Measurements from ENCODE around the gene PTTG1IP. TPM values are rescaled to one million over a fixed set of nuclear protein-coding genes. Genes with fewer than 3 reads are reported as not detected.

Gene PTTG1IP
- total and polyA plus RNA-seq, 4 donors = 163 to 235 (median 222) TPM

GRCh38 chr21:44847261-44848056 is 26.0 kb downstream of the PTTG1IP start:
- no peaks in the 10 kb centered on the region for H3K9me3 ChIP-seq (ENCODE audit: control insufficient read depth, insufficient read depth, low read length)
- no peak for DNase-seq (ENCODE audit: low read depth in 4 of 6, low spot score in 6 of 6)
- 79% methylated on average over 24 of the region's 24 CpGs for WGBS (ENCODE audit: insufficient coverage)

GRCh38 chr21:44846485-44847260 is 26.8 kb downstream of the PTTG1IP start:
- peak in 3 of 6 donors; percentile 24 to 79 (median 62) for DNase-seq (ENCODE audit: low read depth in 4 of 6, low spot score in 6 of 6)
- Histone ChIP-seq H3K4me3 (ENCODE audit: low read depth, low read length) (no peak overlapping the region), H3K9me3 (ENCODE audit: control insufficient read depth, insufficient read depth, low read length) (no peaks in the 10 kb centered on the region), H3K27ac (ENCODE audit: low read depth, low read length) (no peak overlapping the region), H3K4me1 (ENCODE audit: control insufficient read depth, insufficient read depth, low read length) (peaks cover 20% of the 10 kb centered on the region), H3K27me3 (ENCODE audit: control insufficient read depth, insufficient read depth, low read length) (peaks cover 4% of the 10 kb centered on the region), H3K36me3 (ENCODE audit: control insufficient read depth, insufficient read depth, low read length) (peaks cover 42% of the 10 kb centered on the region)
- WGBS (ENCODE audit: insufficient coverage) = 33% methylated on average over 27 of the region's 27 CpGs

More at GRCh38 chr21:44847261-44848056, 26.0 kb downstream of the PTTG1IP start:
- Histone ChIP-seq H3K27me3 (ENCODE audit: control insufficient read depth, insufficient read depth, low read length) (peaks cover 4% of the 10 kb centered on the region), H3K27ac (ENCODE audit: low read depth, low read length) (no peak overlapping the region), H3K4me3 (ENCODE audit: low read depth, low read length) (no peak overlapping the region), H3K36me3 (ENCODE audit: control insufficient read depth, insufficient read depth, low read length) (peaks cover 46% of the 10 kb centered on the region), H3K4me1 (ENCODE audit: control insufficient read depth, insufficient read depth, low read length) (peaks cover 20% of the 10 kb centered on the region)

- Histone ChIP-seq H3K27ac (ENCODE audit: low read depth, low read length) (no peak overlapping the region), H3K4me1 (ENCODE audit: control insufficient read depth, insufficient read depth, low read length) (peaks cover 20% of the 10 kb centered on the region), H3K27me3 (ENCODE audit: control insufficient read depth, insufficient read depth, low read length) (peaks cover 4% of the 10 kb centered on the region), H3K36me3 (ENCODE audit: control insufficient read depth, insufficient read depth, low read length) (peaks cover 39% of the 10 kb centered on the region), H3K9me3 (ENCODE audit: control insufficient read depth, insufficient read depth, low read length) (no peaks in the 10 kb centered on the region), H3K4me3 (ENCODE audit: low read depth, low read length) (peak overlapping the region; percentile 35)
- DNase-seq (ENCODE audit: low read depth in 4 of 6, low spot score in 6 of 6) = no peak
- 67% methylated on average over 1 of the region's 1 CpG for WGBS (ENCODE audit: insufficient coverage)
Measured at GRCh38 chr21:44846224-44846484, 27.3 kb downstream of the PTTG1IP start.

- H3K9me3 ChIP-seq (ENCODE audit: control insufficient read depth, insufficient read depth, low read length) = no peaks in the 10 kb centered on the region
- peaks cover 35% of the 10 kb centered on the region for H3K36me3 ChIP-seq (ENCODE audit: control insufficient read depth, insufficient read depth, low read length)
- peaks cover 20% of the 10 kb centered on the region for H3K4me1 ChIP-seq (ENCODE audit: control insufficient read depth, insufficient read depth, low read length)
- no peak overlapping the region for H3K27ac ChIP-seq (ENCODE audit: low read depth, low read length)
- peak overlapping the region; percentile 35 for H3K4me3 ChIP-seq (ENCODE audit: low read depth, low read length)
- WGBS (ENCODE audit: insufficient coverage) = 12% methylated on average over 32 of the region's 34 CpGs
- H3K27me3 ChIP-seq (ENCODE audit: control insufficient read depth, insufficient read depth, low read length) = peaks cover 4% of the 10 kb centered on the region
- peak in 2 of 6 donors; percentile 7 to 44 for DNase-seq (ENCODE audit: low read depth in 4 of 6, low spot score in 6 of 6)
Measured at GRCh38 chr21:44845418-44846223, 27.9 kb downstream of the PTTG1IP start.

GRCh38 chr21:44844256-44844655 is 29.2 kb downstream of the PTTG1IP start:
- no peaks in the 10 kb centered on the region for H3K9me3 ChIP-seq (ENCODE audit: control insufficient read depth, insufficient read depth, low read length)
- no peak for DNase-seq (ENCODE audit: low read depth in 4 of 6, low spot score in 6 of 6)
- H3K27ac ChIP-seq (ENCODE audit: low read depth, low read length) = no peak overlapping the region
- H3K4me3 ChIP-seq (ENCODE audit: low read depth, low read length) = no peak overlapping the region
- peaks cover 20% of the 10 kb centered on the region for H3K4me1 ChIP-seq (ENCODE audit: control insufficient read depth, insufficient read depth, low read length)
- H3K27me3 ChIP-seq (ENCODE audit: control insufficient read depth, insufficient read depth, low read length) = peaks cover 4% of the 10 kb centered on the region
- 53% methylated on average over 14 of the region's 16 CpGs for WGBS (ENCODE audit: insufficient coverage)
- H3K36me3 ChIP-seq (ENCODE audit: control insufficient read depth, insufficient read depth, low read length) = peaks cover 23% of the 10 kb centered on the region

- peaks cover 20% of the 10 kb centered on the region for H3K4me1 ChIP-seq (ENCODE audit: control insufficient read depth, insufficient read depth, low read length)
- no peak for DNase-seq (ENCODE audit: low read depth in 4 of 6, low spot score in 6 of 6)
- peaks cover 4% of the 10 kb centered on the region for H3K27me3 ChIP-seq (ENCODE audit: control insufficient read depth, insufficient read depth, low read length)
- WGBS (ENCODE audit: insufficient coverage) = 90% methylated on average over 17 of the region's 23 CpGs
- peaks cover 10% of the 10 kb centered on the region for H3K36me3 ChIP-seq (ENCODE audit: control insufficient read depth, insufficient read depth, low read length)
- H3K4me3 ChIP-seq (ENCODE audit: low read depth, low read length) = no peak overlapping the region
- no peak overlapping the region for H3K27ac ChIP-seq (ENCODE audit: low read depth, low read length)
- H3K9me3 ChIP-seq (ENCODE audit: control insufficient read depth, insufficient read depth, low read length) = no peaks in the 10 kb centered on the region
Measured at GRCh38 chr21:44842721-44843445, 30.6 kb downstream of the PTTG1IP start.

GRCh38 chr21:44842087-44842486 is 31.4 kb downstream of the PTTG1IP start:
- Histone ChIP-seq H3K4me1 (ENCODE audit: control insufficient read depth, insufficient read depth, low read length) (peaks cover 23% of the 10 kb centered on the region), H3K4me3 (ENCODE audit: low read depth, low read length) (no peak overlapping the region), H3K9me3 (ENCODE audit: control insufficient read depth, insufficient read depth, low read length) (no peaks in the 10 kb centered on the region), H3K27me3 (ENCODE audit: control insufficient read depth, insufficient read depth, low read length) (peaks cover 4% of the 10 kb centered on the region), H3K36me3 (ENCODE audit: control insufficient read depth, insufficient read depth, low read length) (peaks cover 3% of the 10 kb centered on the region), H3K27ac (ENCODE audit: low read depth, low read length) (no peak overlapping the region)
- 83% methylated on average over 7 of the region's 10 CpGs for WGBS (ENCODE audit: insufficient coverage)
- DNase-seq (ENCODE audit: low read depth in 4 of 6, low spot score in 6 of 6) = peak in 1 of 6 donors; percentile 17

GRCh38 chr21:44840771-44841170 is 32.7 kb downstream of the PTTG1IP start:
- no peaks in the 10 kb centered on the region for H3K36me3 ChIP-seq (ENCODE audit: control insufficient read depth, insufficient read depth, low read length)
- H3K27me3 ChIP-seq (ENCODE audit: control insufficient read depth, insufficient read depth, low read length) = peaks cover 4% of the 10 kb centered on the region
- no peaks in the 10 kb centered on the region for H3K9me3 ChIP-seq (ENCODE audit: control insufficient read depth, insufficient read depth, low read length)
- H3K27ac ChIP-seq (ENCODE audit: low read depth, low read length) = no peak overlapping the region
- H3K4me3 ChIP-seq (ENCODE audit: low read depth, low read length) = no peak overlapping the region
- DNase-seq (ENCODE audit: low read depth in 4 of 6, low spot score in 6 of 6) = no peak
- H3K4me1 ChIP-seq (ENCODE audit: control insufficient read depth, insufficient read depth, low read length) = peaks cover 18% of the 10 kb centered on the region
- WGBS (ENCODE audit: insufficient coverage) = 78% methylated on average over 9 of the region's 11 CpGs

GRCh38 chr21:44838951-44839350 is 34.5 kb downstream of the PTTG1IP start:
- Histone ChIP-seq H3K36me3 (ENCODE audit: control insufficient read depth, insufficient read depth, low read length) (no peaks in the 10 kb centered on the region), H3K9me3 (ENCODE audit: control insufficient read depth, insufficient read depth, low read length) (no peaks in the 10 kb centered on the region), H3K27me3 (ENCODE audit: control insufficient read depth, insufficient read depth, low read length) (no peaks in the 10 kb centered on the region), H3K4me3 (ENCODE audit: low read depth, low read length) (no peak overlapping the region), H3K27ac (ENCODE audit: low read depth, low read length) (no peak overlapping the region), H3K4me1 (ENCODE audit: control insufficient read depth, insufficient read depth, low read length) (peaks cover 14% of the 10 kb centered on the region)
- DNase-seq (ENCODE audit: low read depth in 4 of 6, low spot score in 6 of 6) = no peak
- WGBS (ENCODE audit: insufficient coverage) = 89% methylated on average over 9 of the region's 9 CpGs
